CD4-positive, alpha-beta T cell (primary cell): ENCODE results near the gene ATPAF1. TPM values are rescaled to one million over a fixed set of nuclear protein-coding genes. Genes with fewer than 3 reads are reported as not detected.
"Not testable (repeated sequence)": the region's sequence is repeated elsewhere in the genome, so short reads cannot be mapped to it uniquely, and the experiment has no call there.

Experiments used
- ATAC-seq: fragments of 200-7000 bp; cut with Tn5 transposase; one replicate; pipeline ENCODE4 v1.10.0; 2022; ENCODE audit warnings: mild to moderate bottlenecking; ENCODE audit not compliant: poor library complexity
- CTCF ChIA-PET: fragments of 350-600 bp; sonication (Branson Sonifier 250); formaldehyde crosslinking; loops from one replicate; lab custom pipeline; 2021; ENCODE audit warnings: antibody characterized with exemption, inconsistent platforms; lab: Charles Lee
- POLR2A ChIA-PET: fragments of 350-600 bp; sonication (Branson Sonifier 250); formaldehyde crosslinking; loops from one replicate; lab custom pipeline; 2021; ENCODE audit warnings: antibody characterized with exemption, inconsistent platforms; lab: Charles Lee
- DNase-seq, 14 experiments: peaks; one replicate each; pipeline ENCODE4 v3.0.0-alpha.2; 2013 to 2020; ENCODE audit warnings: mixed read lengths in 2 of 14
- H3K27ac ChIP-seq, 2 donors: one replicate each; pipeline versions ENCODE4 v1.5.1 to v1.7.0; 2013; ENCODE audit warnings: low read length in 2 of 2, low read depth in 1 of 2, mild to moderate bottlenecking in 1 of 2
- H3K27me3 ChIP-seq, 2 experiments: 1 replicate in 1 of 2; 2 replicates in 1 of 2; pipeline versions ENCODE4 v1.6.1 to v1.7.0; 2013; ENCODE audit warnings: low read length in 2 of 2, control low read depth in 1 of 2, mild to moderate bottlenecking in 1 of 2, moderate library complexity in 1 of 2; ENCODE audit not compliant: insufficient read depth in 2 of 2, control insufficient read depth in 1 of 2
- H3K36me3 ChIP-seq: one replicate; pipeline ENCODE4 v1.6.1; 2013; ENCODE audit warnings: low read length, control low read depth; ENCODE audit not compliant: insufficient read depth
- H3K4me1 ChIP-seq: one replicate; pipeline ENCODE4 v1.6.1; 2013; ENCODE audit warnings: low read length, control low read depth; ENCODE audit not compliant: insufficient read depth
- H3K4me3 ChIP-seq: one replicate; pipeline ENCODE4 v1.5.1; 2013; ENCODE audit warnings: mild to moderate bottlenecking, low read length, moderate library complexity
- H3K9me3 ChIP-seq, 2 experiments: 1 replicate in 1 of 2; 2 replicates in 1 of 2; pipeline versions ENCODE4 v1.6.1 to v1.7.0; 2013; ENCODE audit warnings: low read length in 2 of 2, mild to moderate bottlenecking in 2 of 2, control low read depth in 1 of 2, moderate library complexity in 1 of 2; ENCODE audit not compliant: control insufficient read depth in 1 of 2, insufficient read depth in 1 of 2
- H3K27ac Mint-ChIP-seq: one replicate; pipeline ENCODE4 v1.8.0; 2020; ENCODE audit warnings: mixed read lengths
- H3K27me3 Mint-ChIP-seq: one replicate; pipeline ENCODE4 v1.8.0; 2021; ENCODE audit warnings: mixed read lengths
- H3K36me3 Mint-ChIP-seq: one replicate; pipeline ENCODE4 v1.8.0; 2021; ENCODE audit warnings: low read depth, mixed read lengths
- H3K4me1 Mint-ChIP-seq: one replicate; pipeline ENCODE4 v1.8.0; 2021; ENCODE audit warnings: low read depth, mixed read lengths
- H3K4me3 Mint-ChIP-seq: one replicate; pipeline ENCODE4 v1.8.0; 2020; ENCODE audit warnings: mild to moderate bottlenecking, mixed read lengths
- H3K9me3 Mint-ChIP-seq: one replicate; pipeline ENCODE4 v1.8.0; 2020; ENCODE audit warnings: mixed read lengths
- CTCF ChIP-seq: fragments of 200-600 bp; IDR thresholded peaks from one replicate; pipeline ENCODE4 v1.8.0; 2022; ENCODE audit warnings: antibody characterized with exemption, mild to moderate bottlenecking
- intact Hi-C, 2 experiments: fragments of 100-400 bp; cut with DNase I in 1 of 2; cut with micrococcal nuclease in 1 of 2; formaldehyde crosslinking; loops; one replicate each; pipeline versions ENCODE4 v1.15.1 to v1.9.0; 2023 to 2025; cut with DNase I, micrococcal nuclease
- total RNA-seq, 174 experiments: library from RNA in 2 of 174; stranded (reverse) in 2 of 174; gene quantifications; one replicate each; pipeline ENCODE4 v1.2.3 and lab custom pipeline; 2021 to 2026

ATPAF1 gene
- total RNA-seq, 2 experiments from 2014 or later = 10.1 to 12.4 TPM

- CTCF ChIA-PET = no interaction called here
- Mint-ChIP-seq H3K4me3 (no peak overlapping the region), H3K27me3 (no peaks in the 10 kb centered on the region), H3K36me3 (peaks cover 97% of the 10 kb centered on the region), H3K27ac (no peak overlapping the region), H3K9me3 (peaks cover 7% of the 10 kb centered on the region), H3K4me1 (no peaks in the 10 kb centered on the region)
- DNase-seq = no peak
- POLR2A ChIA-PET = no interaction called here
- no peaks in the 10 kb centered on the region for H3K27me3 ChIP-seq
- H3K36me3 ChIP-seq = peaks cover 76% of the 10 kb centered on the region
- H3K4me1 ChIP-seq = no peaks in the 10 kb centered on the region
- ATAC-seq = no peak
- no peaks in the 10 kb centered on the region for H3K9me3 ChIP-seq
- no peak for TF ChIP-seq CTCF
- intact Hi-C loops = no loop called here
- H3K4me3 ChIP-seq = no peak overlapping the region
- no peak overlapping the region for H3K27ac ChIP-seq
These were observed 14.7 kb downstream of the ATPAF1 start for GRCh38 chr1:46653405-46653958.

GRCh38 chr1:46652321-46653100, 15.7 kb downstream of the ATPAF1 start:
- Mint-ChIP-seq H3K9me3 (peaks cover 7% of the 10 kb centered on the region), H3K36me3 (peaks cover 92% of the 10 kb centered on the region), H3K4me1 (no peaks in the 10 kb centered on the region), H3K4me3 (no peak overlapping the region), H3K27me3 (no peaks in the 10 kb centered on the region), H3K27ac (no peak overlapping the region)
- Histone ChIP-seq H3K4me1 (no peaks in the 10 kb centered on the region), H3K27ac (no peak overlapping the region), H3K4me3 (no peak overlapping the region), H3K9me3 (no peaks in the 10 kb centered on the region), H3K27me3 (no peaks in the 10 kb centered on the region), H3K36me3 (peaks cover 73% of the 10 kb centered on the region)
- TF ChIP-seq CTCF = no peak
- ChIA-PET POLR2A (no interaction called here), CTCF (interaction anchor here (1.1 kb wide), 1 partner anchor 47 kb away, joined by 3 read pairs; no protein-coding TSS in a partner anchor)
- DNase-seq = no peak
- no peak for ATAC-seq
- intact Hi-C loops = no loop called here

GRCh38 chr1:46651152-46651551, 17.0 kb downstream of the ATPAF1 start:
- peaks cover 64% of the 10 kb centered on the region for H3K36me3 ChIP-seq
- H3K27ac ChIP-seq, H3K9me3 Mint-ChIP-seq, H3K4me3 Mint-ChIP-seq, ATAC-seq, intact Hi-C loops, H3K4me1 ChIP-seq, POLR2A ChIA-PET, H3K9me3 ChIP-seq, H3K27me3 Mint-ChIP-seq, H3K27me3 ChIP-seq, H3K4me1 Mint-ChIP-seq, H3K4me3 ChIP-seq, DNase-seq, H3K27ac Mint-ChIP-seq: not testable (repeated sequence)
- H3K36me3 Mint-ChIP-seq = peaks cover 92% of the 10 kb centered on the region
- CTCF ChIA-PET = interaction anchor here (1.1 kb wide), 1 partner anchor 46 kb away, joined by 3 read pairs; no protein-coding TSS in a partner anchor
